Left lung (tissue), 14 donors: ENCODE measurements around the gene MYH16. TPM values are rescaled to one million over a fixed set of nuclear protein-coding genes. Genes with fewer than 3 reads are reported as not detected.
"Not testable (repeated sequence)": the region's sequence is repeated elsewhere in the genome, so short reads cannot be mapped to it uniquely, and the experiment has no call there.

Experiments used
- ATAC-seq: fragments of 200-7000 bp; cut with Tn5 transposase; one replicate; pipeline ENCODE4 v1.9.1; 2020; ENCODE audit warnings: moderate library complexity
- DNase-seq, 4 donors: peaks; one replicate each; pipeline ENCODE4 v3.0.0-alpha.2; 2013 to 2020
- H3K27ac ChIP-seq, 2 donors: fragments of 200-600 bp; sonication (generic) in 1 of 2; one replicate each; pipeline versions ENCODE4 v1.5.0 to v1.8.0; 2020 to 2021
- H3K27me3 ChIP-seq, 2 donors: fragments of 200-600 bp; sonication (generic) in 1 of 2; one replicate each; pipeline versions ENCODE4 v1.5.0 to v1.8.0; 2020 to 2021
- H3K36me3 ChIP-seq, 2 donors: fragments of 200-600 bp; sonication (generic) in 1 of 2; one replicate each; pipeline versions ENCODE4 v1.5.0 to v1.8.0; 2020 to 2021
- H3K4me1 ChIP-seq, 2 donors: fragments of 200-600 bp; one replicate each; pipeline ENCODE4 v1.8.0; 2021
- H3K4me3 ChIP-seq, 2 donors: fragments of 200-600 bp; sonication (generic) in 1 of 2; one replicate each; pipeline versions ENCODE4 v1.5.0 to v1.8.0; 2020 to 2021; ENCODE audit warnings: mild to moderate bottlenecking in 1 of 2
- H3K9me3 ChIP-seq, 2 donors: fragments of 200-600 bp; sonication (generic) in 1 of 2; one replicate each; pipeline versions ENCODE4 v1.5.0 to v1.8.0; 2020 to 2021
- CTCF ChIP-seq, 2 donors: fragments of 200-600 bp; sonication (generic) in 1 of 2; IDR thresholded peaks; one replicate each; pipeline versions ENCODE4 v1.5.0 to v1.8.0; 2021; ENCODE audit warnings: antibody characterized with exemption in 2 of 2
- intact Hi-C, 2 donors: fragments of 100-400 bp; cut with DNase I; formaldehyde crosslinking; loops; one replicate each; pipeline versions ENCODE4 v1.11.2 to v1.14.2; 2022
- long read RNA-seq, 12 donors: library from polyadenylated mRNA in 2 of 12; unstranded in 2 of 12; transcript quantifications; one replicate each; pipeline ENCODE4 v2.0.0 and lab custom pipeline, GENCODE V29; 2019 to 2026
- polyA plus RNA-seq, 6 donors: library from polyadenylated mRNA; unstranded; fragments of 120-200 nt; gene quantifications; one replicate each; pipeline ENCODE4 v1.2.1, GENCODE V29; 2013; ENCODE audit not compliant: insufficient read length in 6 of 6
- total RNA-seq, 2 donors: library from RNA; stranded (reverse); fragmentation: NEBNext Ultra II Directional; extraction: Animal tissue kit (Norgen Biotek cat#: 25700); gene quantifications; one replicate each; pipeline ENCODE4 v1.2.1, GENCODE V29; 2021
- donor health status: DM: no; HTN: yes; CAD: no.
- donor health status: DM: no; HTN: no; CAD: no.

MYH16 gene
- not detected for total RNA-seq
- polyA plus RNA-seq = under 1 TPM in 4 of 6 donors, not detected in 2; 0.04 to 0.49 (median 0.24) TPM
- long read RNA-seq, donor 1 = 0 reads
- long read RNA-seq, donor 2 = 0 reads
- long read RNA-seq, donor 3 = 0 reads
- long read RNA-seq, donor 4 = 0 reads
- long read RNA-seq, donor 5 = 0 reads
- long read RNA-seq, donor 6 = 0 reads
- long read RNA-seq, donor 7 = 0 reads
- long read RNA-seq, donor 8 = 0 reads
- long read RNA-seq, donor 9 = 0 reads
- long read RNA-seq, donor 10 = 0 reads
- long read RNA-seq, donor 11 = 0 reads
- long read RNA-seq, donor 12 = 0 reads

GRCh38 chr7:99272476-99273045 is at the start of gene MYH16:
Gene MYH16, plus strand, starts transcription at chr7:99272839.
- H3K9me3 ChIP-seq = no peaks in the 10 kb centered on the region
- no peaks in the 10 kb centered on the region for H3K36me3 ChIP-seq
- H3K4me1 ChIP-seq = no peaks in the 10 kb centered on the region
- no peak within 1 kb of the TSS for H3K27ac ChIP-seq
- ATAC-seq (no peak), DNase-seq (no peak)
- intact Hi-C loops = no loop called here
- no peaks in the 10 kb centered on the region for H3K27me3 ChIP-seq
- H3K4me3 ChIP-seq = no peak within 1 kb of the TSS
- no peak for TF ChIP-seq CTCF (IDR thresholded peaks at IDR 0.05)

GRCh38 chr7:99224263-99224898 is 48.3 kb upstream of the MYH16 start:
- peak; percentile 86 for ATAC-seq
- H3K36me3 ChIP-seq, H3K9me3 ChIP-seq, H3K4me1 ChIP-seq, H3K27me3 ChIP-seq, H3K27ac ChIP-seq, intact Hi-C loops, H3K4me3 ChIP-seq: not testable (repeated sequence)
- DNase-seq = peak in 1 of 4 donors; percentile 48

GRCh38 chr7:99224899-99225265 is 47.8 kb upstream of the MYH16 start:
- intact Hi-C loops = no loop called here
- Histone ChIP-seq H3K4me3 (no peak overlapping the region), H3K27me3 (no peaks in the 10 kb centered on the region), H3K36me3 (no peaks in the 10 kb centered on the region), H3K4me1 (no peaks in the 10 kb centered on the region), H3K9me3 (no peaks in the 10 kb centered on the region), H3K27ac (no peak overlapping the region)
- no peak for ATAC-seq
- TF ChIP-seq CTCF (IDR thresholded peaks at IDR 0.05) = no peak
- no peak for DNase-seq

- H3K9me3 ChIP-seq = no peaks in the 10 kb centered on the region
- no peaks in the 10 kb centered on the region for H3K36me3 ChIP-seq
- no peak for TF ChIP-seq CTCF (IDR thresholded peaks at IDR 0.05)
- H3K27me3 ChIP-seq = no peaks in the 10 kb centered on the region
- no peak overlapping the region for H3K27ac ChIP-seq
- H3K4me1 ChIP-seq = no peaks in the 10 kb centered on the region
- no peak for ATAC-seq
- DNase-seq = no peak
- intact Hi-C loops = no loop called here
- no peak overlapping the region for H3K4me3 ChIP-seq
Measured at GRCh38 chr7:99229234-99229633, 43.4 kb upstream of the MYH16 start.

- no peak for DNase-seq
- no peak overlapping the region for H3K4me3 ChIP-seq
- H3K27me3 ChIP-seq = no peaks in the 10 kb centered on the region
- no peak for ATAC-seq
- H3K9me3 ChIP-seq = no peaks in the 10 kb centered on the region
- H3K36me3 ChIP-seq = no peaks in the 10 kb centered on the region
- intact Hi-C loops = no loop called here
- no peaks in the 10 kb centered on the region for H3K4me1 ChIP-seq
- no peak for TF ChIP-seq CTCF (IDR thresholded peaks at IDR 0.05)
- H3K27ac ChIP-seq = no peak overlapping the region
Measured at GRCh38 chr7:99232082-99232770, 40.4 kb upstream of the MYH16 start.

- H3K4me1 ChIP-seq, ATAC-seq, intact Hi-C loops, H3K27ac ChIP-seq, DNase-seq, H3K9me3 ChIP-seq, H3K27me3 ChIP-seq, H3K36me3 ChIP-seq, H3K4me3 ChIP-seq: not testable (repeated sequence)
Measured at GRCh38 chr7:99232955-99233354, 39.7 kb upstream of the MYH16 start.
